Hypothalamus (tissue), 51 donors: ENCODE data around the gene ZNF555.
A peak's percentile ranks its signal among the peaks of the same experiment; 100 is the strongest.

Source experiments
- DNase-seq, 51 donors: peaks; one replicate each; lab custom pipeline; 2025; lab: John Stamatoyannopoulos, UW

Gene ZNF555

DNA sequence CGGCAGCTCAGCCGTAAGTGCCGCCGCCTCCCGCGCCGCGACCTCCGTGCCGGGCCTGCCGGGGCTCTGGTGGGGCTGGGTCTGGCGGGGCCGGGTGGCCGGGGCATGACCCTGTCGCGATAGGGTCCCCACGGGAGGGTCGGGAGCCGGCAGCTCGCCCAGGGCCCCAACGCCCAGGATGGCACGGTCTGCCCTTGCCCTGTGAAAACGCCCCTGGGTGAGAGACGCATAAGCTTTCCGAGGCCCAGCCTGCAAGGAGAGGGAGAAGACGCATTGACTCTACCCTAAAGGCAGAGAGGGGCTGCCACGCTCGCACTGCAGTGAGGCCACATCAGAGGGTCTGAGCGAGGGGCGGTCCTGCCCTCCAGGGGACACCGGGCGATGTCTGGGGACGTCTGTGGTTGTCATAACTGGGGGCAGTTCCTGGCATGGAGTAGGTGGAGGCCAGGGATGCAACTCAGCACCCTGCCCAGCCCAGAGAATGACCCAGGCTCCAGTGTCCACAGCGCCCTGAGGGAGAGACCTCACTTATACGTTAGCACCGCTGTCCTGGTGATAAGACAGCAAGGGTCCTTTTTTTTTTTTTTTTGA is 21.1 kb upstream of the ZNF555 start:
- DNase-seq: peak in 4 of 51 donors; percentile 13 to 40 (median 34)

GRCh38 chr19:2822846-2823245 is 18.4 kb upstream of the ZNF555 start:
- no peak for DNase-seq

DNA sequence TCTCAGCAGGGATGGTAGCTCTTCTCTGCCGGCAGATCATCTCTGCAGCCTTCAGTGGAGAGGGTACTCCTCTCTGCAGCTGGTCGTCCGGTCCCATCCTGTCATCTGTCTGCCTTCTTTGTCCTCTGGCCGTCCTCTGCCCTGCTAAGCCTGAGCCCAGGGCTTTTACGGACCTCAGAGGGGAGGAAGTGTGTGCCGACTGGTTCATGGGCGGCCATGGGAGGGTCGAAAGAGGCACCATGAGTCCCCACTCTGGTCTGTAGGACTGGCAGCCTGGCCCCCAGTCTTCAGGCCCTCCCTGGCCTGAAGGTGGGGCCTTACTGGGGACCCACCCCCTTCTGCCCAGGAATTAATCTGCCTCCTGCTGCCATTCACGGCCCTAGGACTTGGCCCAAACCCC is 17.6 kb upstream of the ZNF555 start:
- no peak for DNase-seq

DNA sequence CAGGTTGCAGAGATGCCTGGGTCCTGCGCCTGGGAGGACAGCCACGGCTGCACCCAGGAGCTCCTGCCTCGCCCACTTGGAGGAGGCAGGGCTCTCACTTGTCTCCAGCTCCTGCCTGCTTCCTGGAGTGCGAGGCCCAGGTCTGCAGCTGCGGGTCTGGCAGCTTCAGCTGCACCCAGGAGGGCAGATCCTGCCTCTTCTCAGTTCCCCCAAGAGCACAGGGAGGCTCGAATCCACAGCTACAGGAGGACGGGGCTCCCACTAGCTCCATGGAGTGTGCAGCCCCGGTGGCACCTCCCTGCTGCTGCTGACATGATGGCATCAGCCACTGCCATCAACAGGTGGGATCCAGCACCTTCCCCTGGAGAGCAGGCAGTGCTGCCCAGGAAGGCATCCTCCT is 17.1 kb upstream of the ZNF555 start:
- DNase-seq: no peak

DNA sequence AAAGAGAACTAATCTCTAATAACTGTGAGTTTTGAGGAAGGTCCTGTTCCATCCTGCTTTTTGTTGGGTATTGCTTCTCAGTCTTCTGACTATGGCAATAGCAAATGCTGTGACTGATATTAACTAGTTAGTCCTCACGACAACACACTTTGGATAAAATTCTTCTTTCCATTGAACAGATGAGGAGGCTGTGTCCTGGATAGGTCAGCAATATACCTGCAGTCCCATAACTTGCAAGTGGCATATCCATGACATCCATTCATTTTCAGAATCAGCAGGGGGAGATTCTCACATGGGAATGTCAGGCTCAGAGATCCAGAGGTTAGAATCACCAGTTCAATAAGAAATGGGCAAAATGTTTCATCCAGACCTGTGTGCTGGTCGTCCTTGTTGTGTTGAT is 14.3 kb upstream of the ZNF555 start:
- DNase-seq: no peak

DNA sequence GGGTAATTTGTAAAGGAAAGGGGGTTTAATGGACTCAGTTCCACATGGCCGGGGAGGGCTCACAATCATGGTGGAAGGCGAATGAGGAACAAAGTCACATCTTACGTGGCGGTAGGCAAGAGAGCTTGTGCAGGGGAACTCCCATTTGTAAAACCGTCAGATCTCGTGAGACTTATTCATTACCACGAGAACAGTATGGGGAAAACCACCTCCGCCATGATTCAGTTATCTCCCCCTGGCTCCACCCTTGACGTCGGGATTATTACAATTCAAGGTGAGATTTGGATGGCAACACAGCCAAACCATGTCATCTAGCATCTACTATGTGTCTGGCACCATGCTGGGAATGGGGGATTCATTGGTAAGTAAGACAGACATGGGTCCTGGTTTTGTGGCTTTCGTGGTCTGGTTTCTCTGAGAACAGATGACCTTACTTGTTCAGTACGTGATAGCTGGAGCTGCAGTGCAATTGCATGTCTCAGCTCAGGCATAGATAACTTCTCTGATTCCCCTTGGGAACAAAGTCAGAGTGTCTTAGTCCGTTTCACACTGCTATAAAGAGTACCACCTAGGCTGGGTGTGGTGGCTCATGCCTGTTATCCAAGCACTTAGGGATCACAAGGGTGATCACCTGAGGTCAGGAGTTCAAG is 13.3 kb upstream of the ZNF555 start:
- DNase-seq: no peak

DNA sequence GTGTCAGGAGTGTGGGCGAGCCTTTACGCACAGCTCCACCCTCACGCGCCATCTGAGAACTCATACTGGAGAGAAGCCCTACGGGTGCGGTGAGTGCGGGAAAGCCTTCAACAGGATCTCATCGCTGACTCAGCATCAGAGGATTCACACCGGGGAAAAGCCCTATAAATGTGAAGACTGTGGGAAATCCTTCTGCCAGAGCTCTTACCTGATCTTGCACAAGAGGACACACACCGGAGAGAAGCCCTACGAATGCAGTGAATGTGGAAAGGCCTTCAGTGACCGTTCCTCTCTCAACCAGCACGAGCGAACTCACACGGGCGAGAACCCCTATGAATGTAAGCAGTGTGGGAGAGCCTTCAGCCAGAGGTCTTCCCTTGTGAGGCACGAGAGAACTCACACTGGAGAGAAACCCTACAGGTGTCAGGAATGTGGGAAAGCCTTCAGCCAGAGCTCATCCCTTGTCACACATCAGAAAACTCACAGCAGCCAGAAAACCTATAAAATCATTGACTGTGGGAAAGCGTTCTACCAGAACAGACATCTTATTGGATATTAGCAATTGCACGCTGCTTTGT is 6.9 kb upstream of the ZNF555 start:
- DNase-seq: no peak

DNA sequence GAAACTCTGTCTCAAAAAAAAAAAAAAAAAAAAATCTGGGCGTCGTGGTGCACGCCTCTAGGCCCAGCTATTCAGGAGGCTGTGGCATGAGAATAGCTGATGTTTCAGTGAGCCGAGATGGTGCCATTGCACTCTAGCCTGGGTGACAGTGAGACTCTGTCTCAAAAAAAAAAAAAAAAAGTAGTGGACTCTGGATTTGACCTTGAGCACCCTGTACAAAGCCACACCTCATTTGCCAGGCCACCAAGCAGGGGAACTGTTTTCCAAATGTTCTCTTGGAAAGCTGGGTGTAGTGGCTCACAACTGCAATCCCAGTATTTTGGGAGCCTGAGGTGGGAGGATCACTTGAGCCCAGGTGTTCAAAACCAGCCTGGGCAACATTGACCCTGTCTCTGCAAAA is 3.8 kb upstream of the ZNF555 start:
- DNase-seq: no peak

GRCh38 chr19:2841855-2842574 is 740 bp downstream of the ZNF555 start:
- peak in 2 of 51 donors; percentile 2 to 3 for DNase-seq

DNA sequence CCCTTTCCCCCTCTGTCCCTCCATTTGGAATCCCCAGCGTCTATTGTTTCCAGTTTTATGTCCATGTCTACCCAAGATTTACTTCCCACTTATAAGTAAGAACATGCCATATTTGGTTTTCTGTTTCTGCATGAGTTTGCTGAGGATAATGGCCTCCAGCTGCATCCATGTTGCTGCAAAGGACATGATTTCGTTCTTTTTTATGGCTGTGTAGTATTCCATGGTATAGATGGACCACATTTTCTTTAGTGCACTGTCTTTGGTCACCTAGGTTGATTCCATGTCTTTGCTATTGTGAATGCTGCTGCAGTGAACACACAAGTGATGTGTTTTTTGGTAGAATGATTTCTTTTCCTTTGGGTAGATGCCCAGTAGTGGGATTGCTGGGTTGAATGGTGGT is 3.8 kb downstream of the ZNF555 start:
- DNase-seq: no peak

DNA sequence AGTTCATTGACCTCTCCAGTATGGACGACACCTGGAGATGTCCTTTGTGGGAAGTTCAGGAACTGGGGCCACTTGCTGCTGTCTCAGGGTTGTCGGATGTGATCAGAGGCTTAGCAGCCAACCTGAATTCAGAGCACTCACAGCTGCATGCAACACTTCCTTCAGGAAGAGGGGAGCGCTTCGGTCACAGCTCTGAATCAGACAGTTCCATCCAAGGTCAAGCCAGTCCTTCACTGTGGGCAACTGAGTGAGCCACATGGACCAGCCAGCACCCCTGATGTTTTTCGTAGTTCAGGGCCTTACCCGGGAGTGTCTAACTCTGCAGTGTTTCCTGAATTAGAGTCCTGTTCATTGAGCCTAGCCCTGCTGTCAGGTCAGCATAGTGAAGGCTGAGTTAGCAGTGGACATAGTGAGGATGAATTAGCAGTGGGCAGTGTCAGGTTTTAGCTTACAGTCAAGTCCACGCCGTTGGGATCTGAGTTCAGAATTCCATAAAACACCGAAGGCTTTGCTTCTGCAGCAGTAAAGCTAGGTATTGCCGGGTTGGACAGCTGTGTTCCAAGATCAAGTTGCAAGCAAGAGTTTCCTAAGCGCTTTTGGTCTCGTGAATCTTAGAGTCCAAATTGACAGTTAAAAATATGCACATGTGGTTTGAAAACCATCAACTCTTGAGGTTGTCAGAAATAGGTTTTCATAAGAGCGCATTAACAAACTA is 5.1 kb downstream of the ZNF555 start:
- DNase-seq: no peak

GRCh38 chr19:2847507-2847906 is 6.2 kb downstream of the ZNF555 start:
- no peak for DNase-seq

GRCh38 chr19:2848616-2849015 is 7.3 kb downstream of the ZNF555 start:
- DNase-seq: no peak

DNA sequence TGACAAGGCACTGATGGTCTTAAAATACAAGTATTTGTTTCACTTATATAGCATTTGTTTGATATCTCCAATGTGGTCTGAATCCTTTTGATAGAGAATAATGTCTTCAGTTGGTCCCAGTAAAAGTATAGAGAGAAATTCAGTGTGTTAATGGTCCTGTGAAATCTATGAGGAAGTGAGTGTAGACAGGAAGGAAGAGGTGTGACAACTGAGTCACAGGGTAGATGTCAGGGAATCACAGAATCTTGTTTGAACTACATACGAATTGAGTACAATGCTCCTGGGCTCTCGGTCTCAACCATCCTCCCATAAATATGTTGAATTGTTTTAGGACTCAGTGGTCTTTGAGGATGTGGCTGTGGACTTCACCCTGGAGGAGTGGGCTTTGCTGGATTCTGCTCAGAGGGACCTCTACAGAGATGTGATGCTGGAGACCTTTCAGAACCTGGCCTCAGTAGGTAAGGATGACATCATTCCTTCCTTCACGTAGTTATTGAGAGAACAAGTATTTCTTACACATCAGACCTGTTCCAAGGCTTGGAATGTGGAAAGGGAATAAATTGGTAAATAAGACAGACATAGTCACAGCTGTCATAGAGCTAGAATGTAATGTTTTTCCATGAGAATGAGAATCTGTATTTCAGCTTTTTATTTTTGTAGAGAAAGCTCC is 9.1 kb downstream of the ZNF555 start:
- no peak for DNase-seq

DNA sequence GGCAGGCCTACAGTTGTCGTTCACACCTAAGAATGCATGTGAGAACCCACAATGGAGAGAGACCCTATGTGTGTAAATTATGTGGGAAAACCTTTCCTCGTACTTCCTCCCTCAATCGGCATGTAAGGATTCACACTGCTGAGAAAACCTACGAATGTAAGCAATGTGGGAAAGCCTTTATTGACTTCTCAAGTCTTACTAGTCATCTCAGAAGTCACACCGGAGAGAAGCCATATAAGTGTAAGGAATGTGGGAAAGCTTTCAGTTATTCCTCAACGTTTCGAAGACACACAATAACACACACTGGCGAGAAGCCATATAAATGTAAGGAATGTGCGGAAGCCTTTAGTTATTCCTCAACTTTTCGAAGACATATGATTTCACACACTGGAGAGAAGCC is 11.3 kb downstream of the ZNF555 start:
- no peak for DNase-seq

- no peak for DNase-seq
Observed at GRCh38 chr19:2853015-2853606, 11.8 kb downstream of the ZNF555 start.

DNA sequence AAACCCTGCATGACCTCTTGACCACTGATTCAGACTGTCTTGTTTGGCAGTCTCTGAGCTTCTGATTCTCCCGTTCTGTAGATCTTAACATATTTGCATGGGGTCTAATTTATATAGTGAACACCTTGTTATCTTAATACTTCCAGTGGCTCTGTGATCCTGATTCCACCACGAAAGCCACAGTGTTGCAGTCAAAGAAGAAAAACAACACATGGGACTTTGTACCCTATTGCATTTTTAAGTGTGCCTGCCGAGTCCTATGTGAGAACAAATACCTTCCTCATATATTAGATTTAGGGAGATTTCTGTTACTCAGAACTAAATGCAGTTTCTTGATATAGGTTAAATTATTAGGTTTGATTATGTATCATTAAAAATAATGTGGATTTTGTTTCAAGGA is 13.6 kb downstream of the ZNF555 start:
- no peak for DNase-seq

DNA sequence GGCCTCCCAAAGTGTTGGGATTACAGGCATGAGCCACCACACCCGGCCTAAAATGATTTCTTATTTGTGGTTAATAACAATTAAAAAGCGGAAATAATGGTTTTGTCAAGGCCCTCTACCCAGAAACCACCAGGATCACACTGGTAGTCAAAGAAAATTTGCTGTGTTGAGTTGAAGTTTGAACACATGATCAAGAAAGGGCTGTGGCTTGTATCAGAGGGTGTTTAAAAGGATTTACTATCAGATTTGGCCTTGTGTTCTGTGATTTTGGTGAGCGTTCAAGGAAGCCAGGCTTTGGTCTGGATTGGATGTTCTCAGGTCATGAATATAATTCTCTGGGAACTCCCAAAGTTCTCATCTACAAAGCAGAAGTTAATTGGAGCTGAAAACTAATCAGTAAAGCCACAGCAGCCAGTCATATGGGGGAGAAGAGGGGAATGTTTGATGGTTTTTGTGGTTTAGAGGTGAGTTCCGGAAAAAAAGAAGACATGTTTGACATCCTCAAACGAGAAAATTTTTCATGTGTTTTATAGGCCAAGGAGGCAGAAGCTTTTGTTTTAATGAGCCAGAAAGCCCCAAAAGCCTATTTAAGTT is 15.3 kb downstream of the ZNF555 start:
- no peak for DNase-seq

- DNase-seq: no peak
Observed at GRCh38 chr19:2858864-2859263, 17.6 kb downstream of the ZNF555 start.

- DNase-seq: no peak
Observed at GRCh38 chr19:2863816-2864215, 22.5 kb downstream of the ZNF555 start.
